EH (cell line): ENCODE results near the gene ROR1.

Experiments
- DNase-seq: peaks from one replicate; pipeline ENCODE4 v3.0.0-alpha.2; 2015; ENCODE audit warnings: low read depth

Gene ROR1

GRCh38 chr1:63858153-63858552 lies 84.3 kb downstream of the ROR1 start:
- no peak for DNase-seq

- no peak for DNase-seq
Measured at GRCh38 chr1:63859480-63860275, 85.9 kb downstream of the ROR1 start.

- no peak for DNase-seq
Measured at GRCh38 chr1:63861052-63861691, 87.4 kb downstream of the ROR1 start.

GRCh38 chr1:63863145-63863544 lies 89.3 kb downstream of the ROR1 start:
- DNase-seq: no peak

- no peak for DNase-seq
Measured at GRCh38 chr1:63864224-63864641, 90.4 kb downstream of the ROR1 start.

- DNase-seq: no peak
Measured at GRCh38 chr1:63865561-63865960, 91.7 kb downstream of the ROR1 start.

- no peak for DNase-seq
Measured at GRCh38 chr1:63866084-63866483, 92.3 kb downstream of the ROR1 start.

GRCh38 chr1:63867429-63868176 lies 93.8 kb downstream of the ROR1 start:
- DNase-seq: no peak

GRCh38 chr1:63868268-63868781 lies 94.5 kb downstream of the ROR1 start:
- no peak for DNase-seq

GRCh38 chr1:63870152-63870551 lies 96.3 kb downstream of the ROR1 start:
- DNase-seq: no peak

- no peak for DNase-seq
Measured at GRCh38 chr1:63871463-63871862, 97.6 kb downstream of the ROR1 start.

GRCh38 chr1:63873751-63874150 lies 99.9 kb downstream of the ROR1 start:
- DNase-seq: peak; percentile 57

GRCh38 chr1:63874278-63874880 lies 100.6 kb downstream of the ROR1 start:
- DNase-seq: peak; percentile 27

- DNase-seq: no peak
Measured at GRCh38 chr1:63875636-63876035, 101.8 kb downstream of the ROR1 start.

- DNase-seq: no peak
Measured at GRCh38 chr1:63877021-63877767, 103.4 kb downstream of the ROR1 start.

GRCh38 chr1:63877816-63878215 lies 104.0 kb downstream of the ROR1 start:
- peak; percentile 31 for DNase-seq

- DNase-seq: peak; percentile 6
Measured at GRCh38 chr1:63878932-63879331, 105.1 kb downstream of the ROR1 start.

- DNase-seq: no peak
Measured at GRCh38 chr1:63880958-63881576, 107.2 kb downstream of the ROR1 start.

- no peak for DNase-seq
Measured at GRCh38 chr1:63882048-63882704, 108.4 kb downstream of the ROR1 start.

GRCh38 chr1:63883494-63884235 lies 109.8 kb downstream of the ROR1 start:
- no peak for DNase-seq
